Activated CD8-positive, alpha-beta T cell treated with anti-CD3 and anti-CD28 coated beads for 36 hours (primary cell): ENCODE results near the gene TMC3. TPM values are rescaled to one million over a fixed set of nuclear protein-coding genes. Genes with fewer than 3 reads are reported as not detected.

Source experiments
- ATAC-seq: fragments of 200-7000 bp; cut with Tn5 transposase; one replicate; pipeline ENCODE4 v1.10.0; 2021; ENCODE audit warnings: mild to moderate bottlenecking, moderate library complexity
- CTCF ChIA-PET: fragments of 350-600 bp; sonication (Branson Sonifier 250); formaldehyde crosslinking; loops from one replicate; lab custom pipeline; 2021; ENCODE audit warnings: antibody characterized with exemption; lab: Charles Lee
- POLR2A ChIA-PET: fragments of 350-600 bp; sonication (Branson Sonifier 250); formaldehyde crosslinking; loops from one replicate; lab custom pipeline; 2021; ENCODE audit warnings: antibody characterized with exemption; lab: Charles Lee
- DNase-seq: peaks from one replicate; pipeline ENCODE4 v3.0.0-alpha.2; 2020
- H3K27ac Mint-ChIP-seq: one replicate; pipeline ENCODE4 v1.8.0; 2021; ENCODE audit warnings: mild to moderate bottlenecking, mixed read lengths
- H3K27me3 Mint-ChIP-seq: one replicate; pipeline ENCODE4 v1.8.0; 2021; ENCODE audit warnings: mixed read lengths
- H3K36me3 Mint-ChIP-seq: one replicate; pipeline ENCODE4 v1.8.0; 2021; ENCODE audit warnings: low read depth, mixed read lengths
- H3K4me1 Mint-ChIP-seq: one replicate; pipeline ENCODE4 v1.8.0; 2021; ENCODE audit warnings: low read depth, mixed read lengths
- H3K4me3 Mint-ChIP-seq: one replicate; pipeline ENCODE4 v1.8.0; 2021; ENCODE audit warnings: mild to moderate bottlenecking, moderate library complexity, mixed read lengths
- H3K9me3 Mint-ChIP-seq: one replicate; pipeline ENCODE4 v1.8.0; 2021; ENCODE audit warnings: mixed read lengths
- intact Hi-C: fragments of 100-400 bp; cut with micrococcal nuclease; formaldehyde crosslinking; loops from one replicate; pipeline ENCODE4 v1.10.0; 2022
- total RNA-seq, 2 experiments: library from RNA; stranded (reverse); gene quantifications; one replicate each; pipeline ENCODE4 v1.2.3, GENCODE V29; 2021
- TF ChIP-seq, protein P1 (sequence below): fragments of 200-600 bp; IDR thresholded peaks from one replicate; pipeline ENCODE4 v1.8.0; 2022; ENCODE audit warnings: antibody characterized with exemption, mild to moderate bottlenecking

TMC3 gene
- total RNA-seq, 2 experiments from 2014 or later = not detected

DNA sequence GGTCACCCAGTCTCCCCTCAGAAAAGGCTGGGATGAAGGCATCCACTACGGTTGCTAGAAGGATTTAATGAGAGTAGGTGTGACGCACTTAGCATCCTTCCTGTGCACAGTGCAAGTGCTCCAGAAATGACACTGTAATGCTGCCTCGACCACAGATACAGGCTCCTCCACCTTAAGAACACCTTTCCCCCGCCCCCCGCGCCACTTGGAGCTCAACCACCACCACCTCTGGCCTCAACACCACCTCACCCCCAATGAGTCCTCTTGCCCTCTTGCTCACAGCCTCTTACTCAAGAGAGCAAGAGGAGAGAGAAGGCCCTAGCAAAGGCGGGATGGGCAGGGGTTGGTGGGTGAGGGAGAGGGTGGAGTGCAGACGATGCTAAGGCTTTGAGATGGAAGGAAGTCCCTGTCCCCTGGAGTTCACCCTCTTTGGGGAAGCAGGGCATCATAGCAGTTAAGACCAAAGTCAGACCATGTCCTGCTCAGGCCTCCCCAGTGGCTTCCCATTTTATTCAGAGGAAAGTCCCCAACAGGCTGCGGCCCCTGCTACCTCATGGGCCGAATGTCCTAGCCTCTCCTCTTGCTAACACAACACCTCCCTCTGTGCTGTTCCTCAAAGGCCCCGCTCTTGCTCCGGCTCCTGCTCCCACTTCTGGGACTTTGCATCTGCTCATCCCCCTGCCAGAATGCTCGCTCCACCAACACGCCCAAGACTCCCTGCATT lies 58.4 kb downstream of the TMC3 start:
- ChIA-PET POLR2A (interaction anchor here (1.2 kb wide), 1 partner anchor 8 kb away, joined by 3 read pairs; the partner anchor contains the start of gene STARD5), CTCF (no interaction called here)
- H3K27me3 Mint-ChIP-seq = no peaks in the 10 kb centered on the region
- H3K4me3 Mint-ChIP-seq = no peak overlapping the region
- peak overlapping the region; percentile 62 for H3K27ac Mint-ChIP-seq
- H3K9me3 Mint-ChIP-seq = no peaks in the 10 kb centered on the region
- peak; percentile 70 for DNase-seq
- intact Hi-C loops = loop anchor here (10.0 kb wide), 1 partner anchor 1351 kb away; no protein-coding TSS in a partner anchor
- H3K4me1 Mint-ChIP-seq = peaks cover 56% of the 10 kb centered on the region
- peaks cover 60% of the 10 kb centered on the region for H3K36me3 Mint-ChIP-seq
- peak; percentile 77 for ATAC-seq
- TF ChIP-seq, protein P1, sequence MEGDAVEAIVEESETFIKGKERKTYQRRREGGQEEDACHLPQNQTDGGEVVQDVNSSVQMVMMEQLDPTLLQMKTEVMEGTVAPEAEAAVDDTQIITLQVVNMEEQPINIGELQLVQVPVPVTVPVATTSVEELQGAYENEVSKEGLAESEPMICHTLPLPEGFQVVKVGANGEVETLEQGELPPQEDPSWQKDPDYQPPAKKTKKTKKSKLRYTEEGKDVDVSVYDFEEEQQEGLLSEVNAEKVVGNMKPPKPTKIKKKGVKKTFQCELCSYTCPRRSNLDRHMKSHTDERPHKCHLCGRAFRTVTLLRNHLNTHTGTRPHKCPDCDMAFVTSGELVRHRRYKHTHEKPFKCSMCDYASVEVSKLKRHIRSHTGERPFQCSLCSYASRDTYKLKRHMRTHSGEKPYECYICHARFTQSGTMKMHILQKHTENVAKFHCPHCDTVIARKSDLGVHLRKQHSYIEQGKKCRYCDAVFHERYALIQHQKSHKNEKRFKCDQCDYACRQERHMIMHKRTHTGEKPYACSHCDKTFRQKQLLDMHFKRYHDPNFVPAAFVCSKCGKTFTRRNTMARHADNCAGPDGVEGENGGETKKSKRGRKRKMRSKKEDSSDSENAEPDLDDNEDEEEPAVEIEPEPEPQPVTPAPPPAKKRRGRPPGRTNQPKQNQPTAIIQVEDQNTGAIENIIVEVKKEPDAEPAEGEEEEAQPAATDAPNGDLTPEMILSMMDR = no peak

DNA sequence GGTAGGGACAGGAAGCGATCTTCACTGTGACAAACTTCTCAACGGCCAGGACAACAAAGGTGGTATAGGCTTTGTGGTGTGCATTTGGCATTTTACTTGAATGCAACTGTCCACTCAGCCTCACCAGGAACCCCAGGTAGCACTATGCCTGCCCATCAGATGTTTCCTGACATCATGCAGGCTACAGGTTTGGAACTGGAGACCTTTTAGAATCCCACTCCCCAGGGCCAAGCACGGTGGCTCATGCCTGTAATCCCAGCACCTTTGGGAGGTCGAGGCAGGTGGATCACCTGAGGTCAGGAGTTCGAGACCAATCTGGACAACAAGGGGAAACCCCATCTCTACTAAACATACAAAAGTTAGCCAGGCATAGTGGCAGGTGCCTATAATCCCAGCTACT lies 59.6 kb downstream of the TMC3 start:
- peaks cover 68% of the 10 kb centered on the region for H3K4me1 Mint-ChIP-seq
- DNase-seq (no peak), ATAC-seq (no peak)
- TF ChIP-seq, protein P1 = no peak
- peak overlapping the region; percentile 65 for H3K27ac Mint-ChIP-seq
- H3K9me3 Mint-ChIP-seq = no peaks in the 10 kb centered on the region
- ChIA-PET CTCF (no interaction called here), POLR2A (interaction anchor here (1.1 to 1.2 kb wide), 2 partner anchors 9 to 10 kb away, joined by 3 to 4 read pairs; partner anchors contain the start of gene STARD5)
- no peaks in the 10 kb centered on the region for H3K27me3 Mint-ChIP-seq
- peaks cover 67% of the 10 kb centered on the region for H3K36me3 Mint-ChIP-seq
- H3K4me3 Mint-ChIP-seq = no peak overlapping the region
- intact Hi-C loops = loop anchor here (10.0 kb wide), 1 partner anchor 1350 kb away; no protein-coding TSS in a partner anchor

DNA sequence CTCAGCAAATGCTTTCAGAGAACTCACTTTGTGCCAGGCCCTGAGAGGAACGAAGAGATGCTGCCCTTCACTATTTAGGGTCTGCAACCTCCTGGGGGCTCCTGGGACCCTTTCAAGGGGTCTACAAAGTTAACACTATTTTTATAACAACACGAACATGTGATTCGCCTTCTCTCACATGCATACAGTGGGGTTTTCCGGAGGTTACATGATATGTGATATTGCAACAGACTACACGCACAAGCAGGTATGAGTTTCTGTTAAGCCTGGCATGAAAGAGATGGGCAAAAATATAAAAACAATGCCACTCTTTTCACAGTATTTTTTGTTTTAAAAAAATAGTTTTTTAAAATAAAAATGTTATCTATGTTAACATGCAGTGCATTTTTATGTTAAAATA lies 60.3 kb downstream of the TMC3 start:
- Mint-ChIP-seq H3K27ac (peak overlapping the region; percentile 12), H3K4me3 (no peak overlapping the region), H3K36me3 (peaks cover 70% of the 10 kb centered on the region), H3K9me3 (no peaks in the 10 kb centered on the region), H3K27me3 (no peaks in the 10 kb centered on the region), H3K4me1 (peaks cover 69% of the 10 kb centered on the region)
- TF ChIP-seq, protein P1 = no peak
- ATAC-seq (no peak), DNase-seq (no peak)
- POLR2A ChIA-PET = no interaction called here
- CTCF ChIA-PET = no interaction called here
- intact Hi-C loops = loop anchor here (10.0 kb wide), 1 partner anchor 1349 kb away; no protein-coding TSS in a partner anchor

DNA sequence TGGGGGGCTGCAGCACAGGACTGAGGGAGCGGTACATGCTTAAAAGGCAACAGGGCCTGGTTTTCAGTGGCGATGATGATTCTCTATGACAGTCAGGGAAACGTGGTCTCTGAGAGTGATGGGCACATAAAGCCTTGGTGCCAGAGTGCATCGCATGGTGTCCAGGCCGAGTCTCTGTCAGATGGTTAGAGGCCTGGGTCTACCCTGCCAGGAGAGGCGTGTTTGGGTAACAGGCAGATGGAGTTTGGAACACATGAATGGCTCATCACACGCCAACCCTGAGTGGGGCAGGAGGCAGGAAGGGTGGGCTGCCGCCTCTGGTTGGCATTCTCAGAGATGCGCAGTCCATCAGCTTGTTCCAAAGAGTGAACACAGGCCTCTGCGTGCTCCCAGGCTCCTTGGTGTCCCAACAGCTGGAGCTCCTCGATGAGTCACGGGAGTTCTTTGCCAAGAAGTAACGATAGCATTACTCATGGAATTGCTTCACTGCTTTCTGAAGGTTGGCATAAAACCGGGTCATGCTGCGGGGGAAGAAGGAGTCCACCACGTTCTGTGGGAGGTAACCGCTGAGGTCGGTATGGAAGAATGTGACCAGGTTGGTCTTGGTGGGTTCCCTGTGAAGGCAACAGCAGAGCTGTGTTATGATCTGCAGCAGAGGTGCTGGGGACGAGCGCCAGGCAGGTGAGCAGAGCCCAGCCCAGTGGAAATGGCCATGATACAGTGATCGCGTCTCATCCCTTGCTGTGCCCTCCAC lies 61.0 kb downstream of the TMC3 start:
- H3K27me3 Mint-ChIP-seq = no peaks in the 10 kb centered on the region
- no peak for DNase-seq
- peak overlapping the region; percentile 69 for H3K27ac Mint-ChIP-seq
- ChIA-PET CTCF (no interaction called here), POLR2A (no interaction called here)
- peaks cover 72% of the 10 kb centered on the region for H3K4me1 Mint-ChIP-seq
- no peak overlapping the region for H3K4me3 Mint-ChIP-seq
- peaks cover 77% of the 10 kb centered on the region for H3K36me3 Mint-ChIP-seq
- intact Hi-C loops = loop anchor here (10.0 kb wide), 1 partner anchor 1348 kb away; no protein-coding TSS in a partner anchor
- no peak for ATAC-seq
- no peaks in the 10 kb centered on the region for H3K9me3 Mint-ChIP-seq
- TF ChIP-seq, protein P1 = no peak
